ENCODE data around the gene AJUBA. TPM values are rescaled to one million over a fixed set of nuclear protein-coding genes. Genes with fewer than 3 reads are reported as not detected.

Gene AJUBA
- total RNA-seq, 1 experiment from 2014 or later, result 27.5 TPM

DNA sequence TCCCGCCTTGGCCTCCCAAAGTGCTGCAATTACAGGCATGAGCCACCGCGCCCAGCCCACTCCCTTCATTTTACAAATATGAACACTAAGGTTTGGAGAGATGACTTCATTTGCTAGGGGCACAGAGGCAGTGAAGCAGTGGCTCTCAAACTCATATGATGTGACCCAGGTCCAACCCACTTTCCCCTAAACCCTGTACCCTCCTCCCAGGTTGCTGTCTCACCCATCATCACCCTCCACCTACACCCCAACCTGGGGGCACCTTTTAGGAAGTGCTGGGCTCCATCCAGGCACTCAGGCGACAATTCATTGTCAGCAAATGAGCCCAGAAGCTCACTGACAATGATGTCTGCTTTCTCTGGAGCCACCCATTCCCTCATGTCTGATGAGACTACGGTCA, 58.6 kb downstream of the AJUBA start:
- Histone ChIP-seq H3K27me3 (ENCODE audit: control insufficient read depth, insufficient read depth, low read length) (no peaks in the 10 kb centered on the region), H3K36me3 (replicated peaks; ENCODE audit: control insufficient read depth, insufficient read depth, low read length) (peaks cover 51% of the 10 kb centered on the region), H3K4me3 (ENCODE audit: insufficient read depth, low read depth, low read length) (no peak overlapping the region)
- no peak for DNase-seq

DNA sequence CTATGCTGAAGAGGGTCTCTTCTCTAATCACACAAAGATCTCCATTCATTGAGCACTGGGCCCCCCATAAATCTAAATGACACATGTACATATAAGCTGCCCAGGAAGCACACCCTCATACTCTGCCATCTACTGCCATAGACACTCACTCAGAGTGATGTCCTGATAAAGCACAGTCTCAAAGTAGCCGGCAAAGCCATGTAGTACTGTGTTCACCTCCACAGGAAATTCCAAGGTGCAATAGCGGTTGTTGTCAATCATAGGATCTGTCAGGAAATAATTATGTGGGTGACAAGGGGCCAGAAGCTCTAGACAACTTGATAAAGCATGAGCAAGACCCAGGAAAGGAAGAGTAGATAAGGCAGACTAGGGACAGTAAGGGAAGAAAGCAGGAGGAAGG, 60.1 kb downstream of the AJUBA start:
- no peaks in the 10 kb centered on the region for H3K27me3 ChIP-seq (ENCODE audit: control insufficient read depth, insufficient read depth, low read length)
- H3K36me3 ChIP-seq (replicated peaks; ENCODE audit: control insufficient read depth, insufficient read depth, low read length), result peaks cover 48% of the 10 kb centered on the region
- H3K4me3 ChIP-seq (ENCODE audit: insufficient read depth, low read depth, low read length), result no peak overlapping the region
- DNase-seq, result no peak

Other genes with a start within 250 kb of the AJUBA start
- gene OXA1L, start 215.9 kb downstream of the AJUBA start, total RNA-seq (2014; rRNA removed; shearing (Covaris generic)), result 192 and 227 TPM in 2 replicates
- gene SLC7A7, start 167.1 kb downstream of the AJUBA start, total RNA-seq (2014; rRNA removed; shearing (Covaris generic)), result 5.7 and 8.3 TPM in 2 replicates
- gene MRPL52, start 152.7 kb downstream of the AJUBA start, total RNA-seq (2014; rRNA removed; shearing (Covaris generic)), result 80.8 and 86.6 TPM in 2 replicates
- 54.6 and 79.8 TPM in 2 replicates for gene MMP14, start 146.0 kb downstream of the AJUBA start, total RNA-seq (2014; rRNA removed; shearing (Covaris generic))
- 9.5 and 19.3 TPM in 2 replicates for gene LRP10, start 110.8 kb downstream of the AJUBA start, total RNA-seq (2014; rRNA removed; shearing (Covaris generic))
- gene REM2, start 99.3 kb downstream of the AJUBA start, total RNA-seq (2014; rRNA removed; shearing (Covaris generic)), result 0.33 and 0.73 TPM in 2 replicates
- 41.9 and 45.0 TPM in 2 replicates for gene RBM23, start 63.4 kb downstream of the AJUBA start, total RNA-seq (2014; rRNA removed; shearing (Covaris generic))
- gene PRMT5, start 53.2 kb downstream of the AJUBA start, total RNA-seq (2014; rRNA removed; shearing (Covaris generic)), result 86.7 and 114 TPM in 2 replicates
- 96.5 and 104 TPM in 2 replicates for gene HAUS4, start 25.5 kb downstream of the AJUBA start, total RNA-seq (2014; rRNA removed; shearing (Covaris generic))
- gene C14orf93, start 27.6 kb upstream of the AJUBA start, total RNA-seq (2014; rRNA removed; shearing (Covaris generic)), result 13.2 and 16.9 TPM in 2 replicates
- gene PSMB5, start 52.3 kb upstream of the AJUBA start, total RNA-seq (2014; rRNA removed; shearing (Covaris generic)), result 262 and 328 TPM in 2 replicates
- not detected in 2 replicates for gene PSMB11, start 59.7 kb upstream of the AJUBA start, total RNA-seq (2014; rRNA removed; shearing (Covaris generic))
- gene CDH24, start 75.0 kb upstream of the AJUBA start, total RNA-seq (2014; rRNA removed; shearing (Covaris generic)), result 9.7 and 12.3 TPM in 2 replicates
- gene ACIN1, start 112.6 kb upstream of the AJUBA start, total RNA-seq (2014; rRNA removed; shearing (Covaris generic)), result 83.4 and 89.5 TPM in 2 replicates
- 73.7 and 97.8 TPM in 2 replicates for gene C14orf119, start 113.0 kb upstream of the AJUBA start, total RNA-seq (2014; rRNA removed; shearing (Covaris generic))
- 0.42 TPM in 1 of 2 replicates, not detected in the other for gene CIROP, start 122.4 kb upstream of the AJUBA start, total RNA-seq (2014; rRNA removed; shearing (Covaris generic))
- 0.44 TPM in 1 of 2 replicates, not detected in the other for gene CEBPE, start 136.7 kb upstream of the AJUBA start, total RNA-seq (2014; rRNA removed; shearing (Covaris generic))
- gene SLC7A8, start 201.1 kb upstream of the AJUBA start, total RNA-seq (2014; rRNA removed; shearing (Covaris generic)), result 66.7 and 79.1 TPM in 2 replicates

All from H7 (cell line).